Endothelial cell of coronary artery (primary cell): Measurements from ENCODE around the gene PDPR. TPM values are rescaled to one million over a fixed set of nuclear protein-coding genes. Genes with fewer than 3 reads are reported as not detected.

Experiments
- total RNA-seq: library from RNA; depleted of rRNA; stranded (reverse); fragments of >200 nt; gene quantifications from 2 replicates; pipeline ENCODE4 v1.2.3, GENCODE V29; 2014

PDPR gene
- total RNA-seq = 16.6 and 24.4 TPM in 2 replicates

DNA sequence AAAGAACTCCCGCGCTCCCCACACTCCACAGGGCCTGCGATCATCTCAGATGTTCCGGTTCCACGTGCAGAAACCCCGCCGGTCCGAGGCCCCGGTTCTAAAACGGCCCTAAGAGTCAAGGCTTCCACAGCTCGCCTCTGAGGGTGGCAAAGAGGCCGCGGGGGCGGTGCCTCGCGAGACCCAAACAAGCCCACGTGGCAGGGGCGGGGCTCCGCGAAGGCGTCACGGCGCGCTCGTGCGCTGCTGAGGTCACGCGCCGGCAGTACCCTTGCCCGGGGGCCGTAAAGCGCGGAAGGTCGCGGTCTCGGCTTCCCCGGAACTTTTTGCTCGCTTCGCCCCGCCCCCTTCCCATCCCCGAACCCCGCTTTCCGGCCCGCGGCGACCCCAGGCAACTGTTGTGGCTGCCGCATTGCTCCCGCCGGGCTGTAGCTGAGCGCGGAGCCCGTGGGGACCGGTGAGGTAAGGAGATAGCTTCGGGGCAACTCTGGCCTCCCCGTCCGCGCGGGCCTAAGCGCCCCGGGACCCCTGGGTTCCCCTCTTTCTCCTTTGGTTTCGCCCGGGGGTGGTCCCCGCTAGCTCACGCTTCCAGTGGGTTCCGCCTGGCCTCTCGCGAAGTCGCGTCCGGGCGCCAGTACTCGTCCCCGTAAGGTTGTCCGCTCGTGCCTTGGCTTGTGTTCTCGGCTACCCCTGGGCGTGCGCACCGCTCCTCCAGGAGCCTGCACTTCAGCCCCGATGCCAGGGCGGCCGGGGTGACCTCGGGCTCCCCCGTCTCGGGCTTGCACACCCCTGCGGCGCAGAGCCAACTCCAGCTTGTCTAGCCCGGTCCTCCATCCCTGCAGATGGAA is at the start of gene PDPR:
PDPR (plus strand) TSS at position 351 of the 845 bp plus-strand sequence. CDS start 6,161 bp downstream, outside the sequence.

DNA sequence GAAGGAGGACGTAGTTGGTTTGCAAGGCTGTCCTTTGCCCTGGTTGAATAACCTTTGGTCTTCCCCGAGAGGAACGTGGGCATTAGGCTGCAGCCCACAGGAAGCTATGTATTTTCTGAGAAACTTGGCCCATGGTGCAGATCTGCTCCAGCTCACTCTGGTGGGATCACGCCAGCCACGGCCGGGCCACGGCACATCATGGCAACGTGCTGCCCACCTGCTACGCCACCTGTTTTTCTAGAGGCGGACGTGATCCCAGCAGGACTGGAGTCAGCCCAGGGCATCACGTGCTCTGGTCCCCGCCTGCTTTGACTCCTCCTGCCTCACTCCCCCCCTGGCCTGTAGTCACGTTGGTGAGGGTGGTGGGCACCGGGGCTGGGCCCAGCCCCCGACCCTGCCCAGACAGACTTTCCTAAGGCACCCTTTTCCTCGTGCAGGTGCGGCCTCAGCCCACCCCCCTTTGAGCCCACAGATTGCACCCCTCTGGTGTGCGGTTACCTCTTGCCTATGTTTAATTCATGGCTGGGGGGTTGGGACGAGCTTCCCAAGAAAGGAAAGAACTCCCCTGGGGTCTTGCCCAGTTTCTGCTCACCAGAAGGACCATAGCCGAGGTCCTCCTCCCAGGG is 59.2 kb downstream of the PDPR start, which contains the start of gene CLEC18C:
CLEC18C (plus strand) TSS at position 576 of the 626 bp plus-strand sequence. CDS start 492 bp downstream, outside the sequence.

Other genes starting within 250 kb of the PDPR start
- 0.09 and 1.0 TPM in 2 replicates for gene CLEC18A, start 163.0 kb upstream of the PDPR start, total RNA-seq
- 0.19 TPM in 1 of 2 replicates, not detected in the other for gene CLEC18C, start 59.5 kb downstream of the PDPR start, total RNA-seq
- gene EXOSC6, start 137.6 kb downstream of the PDPR start, total RNA-seq = 29.6 and 33.0 TPM in 2 replicates
- gene AARS1, start 175.2 kb downstream of the PDPR start, total RNA-seq = 82.2 and 138 TPM in 2 replicates
- 15.2 and 23.9 TPM in 2 replicates for gene DDX19B, start 184.9 kb downstream of the PDPR start, total RNA-seq
- 31.9 and 36.5 TPM in 2 replicates for gene DDX19A, start 232.6 kb downstream of the PDPR start, total RNA-seq